ENCODE measurements around the gene ECM1.

ECM1 gene

GRCh38 chr1:150484431-150484830 is 23.5 kb upstream of the ECM1 start:
- TF ChIP-seq CTCF (IDR thresholded peaks at IDR 0.05; ENCODE audit: low read depth, low read length) (no peak), EZH2phosphoT487 (IDR thresholded peaks at IDR 0.05; ENCODE audit: low read depth) (no peak)
- peaks cover 7% of the 10 kb centered on the region for H3K36me3 ChIP-seq (replicated peaks; ENCODE audit: low read depth, low read length)
- H3K4me2 ChIP-seq (ENCODE audit: low read length): no peak overlapping the region
- H3K9me3 ChIP-seq (ENCODE audit: insufficient read depth, low read length): no peaks in the 10 kb centered on the region
- H3K4me3 ChIP-seq (ENCODE audit: low read length): no peak overlapping the region
- H3K4me1 ChIP-seq (ENCODE audit: low read length): peaks cover 7% of the 10 kb centered on the region
- no peaks in the 10 kb centered on the region for H3K27me3 ChIP-seq (ENCODE audit: low read depth, low read length)
- peaks cover 14% of the 10 kb centered on the region for H3K79me2 ChIP-seq (ENCODE audit: low read length)
- H2AFZ ChIP-seq (ENCODE audit: low read depth, low read length): no peak overlapping the region
- H3K9ac ChIP-seq (ENCODE audit: low read length): no peak overlapping the region
- no peaks in the 10 kb centered on the region for H4K20me1 ChIP-seq (ENCODE audit: insufficient read depth, low read length)
- H3K27ac ChIP-seq (ENCODE audit: low read length): no peak overlapping the region

GRCh38 chr1:150484861-150485260 is 23.0 kb upstream of the ECM1 start:
- Histone ChIP-seq H3K4me2 (ENCODE audit: low read length) (no peak overlapping the region), H3K27ac (ENCODE audit: low read length) (no peak overlapping the region), H4K20me1 (ENCODE audit: insufficient read depth, low read length) (no peaks in the 10 kb centered on the region), H3K9ac (ENCODE audit: low read length) (no peak overlapping the region), H3K79me2 (ENCODE audit: low read length) (peaks cover 14% of the 10 kb centered on the region), H2AFZ (ENCODE audit: low read depth, low read length) (peak overlapping the region; percentile 37), H3K9me3 (ENCODE audit: insufficient read depth, low read length) (no peaks in the 10 kb centered on the region), H3K4me3 (ENCODE audit: low read length) (no peak overlapping the region), H3K27me3 (ENCODE audit: low read depth, low read length) (no peaks in the 10 kb centered on the region), H3K4me1 (ENCODE audit: low read length) (peaks cover 7% of the 10 kb centered on the region), H3K36me3 (replicated peaks; ENCODE audit: low read depth, low read length) (peaks cover 7% of the 10 kb centered on the region)
- no peak for TF ChIP-seq EZH2phosphoT487 (IDR thresholded peaks at IDR 0.05; ENCODE audit: low read depth)
- TF ChIP-seq CTCF (IDR thresholded peaks at IDR 0.05; ENCODE audit: low read depth, low read length): peak; percentile 19

- Histone ChIP-seq H3K27ac (ENCODE audit: low read length) (peak within 1 kb of the TSS; percentile 54), H2AFZ (ENCODE audit: low read depth, low read length) (peak within 1 kb of the TSS; percentile 96)
Observed at GRCh38 chr1:150486966-150487762, 20.7 kb upstream of the ECM1 start, which contains the start of gene TARS2. Gene TARS2 (plus strand): TSS chr1:150487419. CDS start chr1:150487451, 32 bp downstream.

More at GRCh38 chr1:150486966-150487762, 20.7 kb upstream of the ECM1 start, which contains the start of gene TARS2:
- H3K4me1 ChIP-seq (ENCODE audit: low read length): peaks cover 7% of the 10 kb centered on the region
- H4K20me1 ChIP-seq (ENCODE audit: insufficient read depth, low read length): no peaks in the 10 kb centered on the region
- H3K79me2 ChIP-seq (ENCODE audit: low read length): peaks cover 14% of the 10 kb centered on the region
- H3K4me2 ChIP-seq (ENCODE audit: low read length): peak within 1 kb of the TSS; percentile 96
- H3K9me3 ChIP-seq (ENCODE audit: insufficient read depth, low read length): no peaks in the 10 kb centered on the region
- no peaks in the 10 kb centered on the region for H3K27me3 ChIP-seq (ENCODE audit: low read depth, low read length)
- TF ChIP-seq EZH2phosphoT487 (IDR thresholded peaks at IDR 0.05; ENCODE audit: low read depth): no peak
- TF ChIP-seq CTCF (IDR thresholded peaks at IDR 0.05; ENCODE audit: low read depth, low read length): no peak
- peaks cover 16% of the 10 kb centered on the region for H3K36me3 ChIP-seq (replicated peaks; ENCODE audit: low read depth, low read length)
- H3K9ac ChIP-seq (ENCODE audit: low read length): peak within 1 kb of the TSS; percentile 86
- H3K4me3 ChIP-seq (ENCODE audit: low read length): peak within 1 kb of the TSS; percentile 87

All from OCI-LY3 (cell line).